NOMO-1 (cell line): Measurements from ENCODE around the gene PCDH20.

ENCODE experiments used
- DNase-seq, 2 experiments: peaks; one replicate each; lab custom pipeline; 2025; ENCODE audit not compliant: unreplicated experiment in 2 of 2; lab: John Stamatoyannopoulos, UW

Gene PCDH20

GRCh38 chr13:61362522-61362921 lies 53.1 kb downstream of the PCDH20 start:
- DNase-seq = no peak
